NT2/D1 (cell line): ENCODE results near the gene CFAP157.

Experiments
- SUZ12 ChIP-seq: IDR thresholded peaks from 2 replicates; pipeline ENCODE4 v1.6.1; 2011; ENCODE audit not compliant: insufficient read length, insufficient read depth; ENCODE audit errors: extremely low read depth
- YY1 ChIP-seq: IDR thresholded peaks from 2 replicates; pipeline ENCODE4 v1.6.1; 2011; ENCODE audit not compliant: insufficient read length, insufficient read depth
- ZNF274 ChIP-seq: IDR thresholded peaks from 2 replicates; pipeline ENCODE4 v1.6.1; 2011; ENCODE audit warnings: mild to moderate bottlenecking, low read depth, low read length

- TF ChIP-seq YY1 (no peak), SUZ12 (no peak), ZNF274 (no peak)
Measured at GRCh38 chr9:127662617-127663016, 44.2 kb upstream of the CFAP157 start.
